Hepatocyte (in vitro differentiated cells): Measurements from ENCODE around the gene CDK6.

ENCODE experiments used
- CTCF ChIP-seq: fragments of 200-600 bp; sonication (generic); IDR thresholded peaks from 2 replicates; pipeline ENCODE4 v1.5.1; 2016; ENCODE audit warnings: antibody characterized with exemption, mild to moderate bottlenecking; ENCODE audit not compliant: poor library complexity
- EZH2phosphoT487 ChIP-seq: fragments of 200-600 bp; sonication (generic); IDR thresholded peaks from one replicate; pipeline ENCODE4 v1.6.1; 2018; ENCODE audit warnings: antibody characterized with exemption, mild to moderate bottlenecking, low read depth, moderate library complexity; ENCODE audit not compliant: unreplicated experiment, severe bottlenecking

- TF ChIP-seq CTCF (no peak), EZH2phosphoT487 (no peak)
These were observed 50.5 kb downstream of the CDK6 start for GRCh38 chr7:92785923-92786322.
